Body of pancreas (tissue), 4 donors: ENCODE measurements around the gene ZXDC. TPM values are rescaled to one million over a fixed set of nuclear protein-coding genes. Genes with fewer than 3 reads are reported as not detected.

Experiments used
- ATAC-seq: fragments of 150-250 bp; one replicate; pipeline ENCODE4 v1.9.1; 2016
- DNase-seq, 4 donors: peaks; one replicate each; pipeline ENCODE4 v3.0.0-alpha.2; 2019
- H3K27ac ChIP-seq, 4 donors: fragments of 200-600 bp; sonication (generic); 1 replicate in 3 of 4; 2 replicates in 1 of 4; pipeline versions ENCODE4 v1.5.1 to v1.6.1; 2016 to 2019; ENCODE audit warnings: mild to moderate bottlenecking in 1 of 4, mixed read lengths in 1 of 4, moderate library complexity in 1 of 4
- H3K27me3 ChIP-seq, 2 donors: fragments of 200-600 bp; sonication (generic); one replicate each; pipeline ENCODE4 v1.6.0; 2016; ENCODE audit warnings: mild to moderate bottlenecking in 1 of 2
- H3K36me3 ChIP-seq, 2 donors: fragments of 200-600 bp; sonication (generic); replicated peaks in 1 of 2; 2 replicates each; pipeline ENCODE4 v1.5.1; 2016; ENCODE audit warnings: low read depth in 2 of 2; ENCODE audit not compliant: insufficient read depth in 1 of 2
- H3K4me1 ChIP-seq: fragments of 200-600 bp; sonication (generic); one replicate; pipeline ENCODE4 v1.6.0; 2016
- H3K4me3 ChIP-seq, 2 donors: fragments of 200-600 bp; sonication (generic); 1 replicate in 1 of 2; 2 replicates in 1 of 2; pipeline ENCODE4 v1.5.1; 2016 to 2019
- H3K9me3 ChIP-seq, 3 donors: fragments of 200-600 bp; sonication (generic); 1 replicate in 2 of 3; 2 replicates in 1 of 3; pipeline ENCODE4 v1.5.1; 2016
- CTCF ChIP-seq, 7 experiments: fragments of 450-650 bp in 4 of 7; fragments of 200-600 bp in 3 of 7; sonication (generic) in 3 of 7; IDR thresholded peaks; one replicate each; pipeline ENCODE4 v1.5.1; 2016 to 2019; ENCODE audit warnings: antibody characterized with exemption in 7 of 7
- POLR2A ChIP-seq, 3 donors: fragments of 450-650 bp; IDR thresholded peaks; one replicate each; pipeline ENCODE4 v1.6.1; 2016; ENCODE audit warnings: antibody characterized with exemption in 3 of 3, mild to moderate bottlenecking in 2 of 3
- WGBS, 2 donors: methylation state at CpG; one replicate each; pipeline ENCODE4 v1.1.5; 2017; 5-methylcytosine and 5-hydroxymethylcytosine counted together
- intact Hi-C: fragments of 100-400 bp; cut with DNase I; formaldehyde crosslinking; loops from one replicate; pipeline ENCODE4 v1.15.1; 2023
- total RNA-seq, 2 donors: library from RNA; depleted of rRNA; stranded (reverse); fragments of >200 nt; gene quantifications; one replicate each; pipeline ENCODE4 v1.1.0, GENCODE V29; 2016

The ZXDC gene
- total RNA-seq, 2 donors from 2014 or later: 33.9 to 39.4 TPM

- no peak overlapping the region for H3K4me3 ChIP-seq
- no peaks in the 10 kb centered on the region for H3K9me3 ChIP-seq
- WGBS, 2 donors: 68 to 76% methylated on average over 3 of the region's 3 CpGs
- TF ChIP-seq POLR2A (IDR thresholded peaks at IDR 0.05) (no peak), CTCF (IDR thresholded peaks at IDR 0.05) (no peak)
- no peak for DNase-seq
- intact Hi-C loops: no loop called here
- H3K4me1 ChIP-seq: no peaks in the 10 kb centered on the region
- H3K36me3 ChIP-seq: no peaks in the 10 kb centered on the region
- no peaks in the 10 kb centered on the region for H3K27me3 ChIP-seq
- H3K27ac ChIP-seq: no peak overlapping the region
- no peak for ATAC-seq
These were observed 9.0 kb upstream of the ZXDC start for GRCh38 chr3:126484662-126485061.

- Histone ChIP-seq H3K9me3 (no peaks in the 10 kb centered on the region), H3K27me3 (no peaks in the 10 kb centered on the region), H3K4me3 (no peak overlapping the region), H3K36me3 (no peaks in the 10 kb centered on the region), H3K4me1 (no peaks in the 10 kb centered on the region), H3K27ac (no peak overlapping the region)
- WGBS, 2 donors: 74 to 80% methylated on average over 3 of the region's 3 CpGs
- intact Hi-C loops: no loop called here
- DNase-seq (no peak), ATAC-seq (no peak)
- no peak for TF ChIP-seq POLR2A (IDR thresholded peaks at IDR 0.05)
- no peak for TF ChIP-seq CTCF (IDR thresholded peaks at IDR 0.05)
These were observed 8.5 kb upstream of the ZXDC start for GRCh38 chr3:126484148-126484547.

- DNase-seq (no peak), ATAC-seq (no peak)
- no peak overlapping the region for H3K4me3 ChIP-seq
- no peaks in the 10 kb centered on the region for H3K4me1 ChIP-seq
- intact Hi-C loops: no loop called here
- H3K9me3 ChIP-seq: no peaks in the 10 kb centered on the region
- no peaks in the 10 kb centered on the region for H3K36me3 ChIP-seq
- no peaks in the 10 kb centered on the region for H3K27me3 ChIP-seq
- 83% methylated on average over 14 of the region's 14 CpGs; no CpG with 5 or more reads in 1 of the 2 donors for WGBS, 2 donors
- TF ChIP-seq CTCF (IDR thresholded peaks at IDR 0.05) (no peak), POLR2A (IDR thresholded peaks at IDR 0.05) (no peak)
- H3K27ac ChIP-seq: no peak overlapping the region
These were observed 7.7 kb upstream of the ZXDC start for GRCh38 chr3:126483321-126483761.

- ATAC-seq: no peak
- DNase-seq: peak in 1 of 4 donors; percentile 2
- Histone ChIP-seq H3K4me1 (no peaks in the 10 kb centered on the region), H3K9me3 (no peaks in the 10 kb centered on the region), H3K27ac (no peak overlapping the region), H3K36me3 (no peaks in the 10 kb centered on the region), H3K4me3 (no peak overlapping the region), H3K27me3 (no peaks in the 10 kb centered on the region)
- TF ChIP-seq POLR2A (IDR thresholded peaks at IDR 0.05): no peak
- no peak for TF ChIP-seq CTCF (IDR thresholded peaks at IDR 0.05)
- intact Hi-C loops: no loop called here
- 79 to 94% methylated on average over 14 to 15 of the region's 15 CpGs for WGBS, 2 donors
These were observed 7.0 kb upstream of the ZXDC start for GRCh38 chr3:126482503-126483255.
